Inflammatory macrophage treated with lipopolysaccharide for 4 hours (primary cell): ENCODE results near the gene LARP6.
"Not testable (repeated sequence)": the region's sequence is repeated elsewhere in the genome, so short reads cannot be mapped to it uniquely, and the experiment has no call there.

Experiments used
- DNase-seq: peaks from one replicate; pipeline ENCODE4 v3.0.0-alpha.2; 2020

Gene LARP6

DNA sequence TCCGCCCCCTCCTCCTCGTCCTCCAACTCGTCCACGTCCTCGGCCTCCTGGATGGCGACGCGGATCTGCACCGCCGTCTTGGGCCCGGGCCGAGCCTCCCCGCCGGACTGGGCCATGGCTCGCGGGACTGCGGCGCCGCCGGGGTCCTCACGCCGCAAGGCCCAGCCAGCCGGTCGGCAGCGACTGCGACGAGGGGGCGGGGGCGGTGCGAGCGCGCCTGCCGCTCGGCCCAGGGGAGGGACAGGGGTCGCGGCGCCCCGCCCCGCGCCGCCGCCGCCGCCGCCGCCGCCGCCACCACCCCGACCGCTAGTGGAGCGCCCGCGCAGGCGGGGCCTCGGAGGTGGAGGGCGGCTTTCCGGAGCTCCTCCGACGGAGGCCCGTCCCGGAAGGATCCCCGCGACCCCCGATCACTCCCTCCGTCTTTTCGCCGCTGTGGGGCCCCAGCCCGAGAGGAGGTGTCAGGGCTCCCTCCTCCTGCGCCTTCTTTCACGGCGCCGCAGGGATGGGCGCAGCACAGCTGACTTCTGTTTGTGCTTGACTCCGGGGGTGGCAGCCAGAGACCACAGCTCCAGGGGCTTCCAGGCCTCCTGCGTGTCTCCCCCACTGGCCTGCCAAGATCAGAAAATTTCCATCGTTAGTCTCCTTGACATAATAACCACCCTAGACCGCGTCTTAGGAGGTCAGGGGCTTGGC is at the start of gene LARP6:
TSS of gene LARP6 (minus strand) at position 185 of the 693 bp plus-strand sequence. CDS start at position 116, 69 bp downstream.
- DNase-seq = no peak

DNA sequence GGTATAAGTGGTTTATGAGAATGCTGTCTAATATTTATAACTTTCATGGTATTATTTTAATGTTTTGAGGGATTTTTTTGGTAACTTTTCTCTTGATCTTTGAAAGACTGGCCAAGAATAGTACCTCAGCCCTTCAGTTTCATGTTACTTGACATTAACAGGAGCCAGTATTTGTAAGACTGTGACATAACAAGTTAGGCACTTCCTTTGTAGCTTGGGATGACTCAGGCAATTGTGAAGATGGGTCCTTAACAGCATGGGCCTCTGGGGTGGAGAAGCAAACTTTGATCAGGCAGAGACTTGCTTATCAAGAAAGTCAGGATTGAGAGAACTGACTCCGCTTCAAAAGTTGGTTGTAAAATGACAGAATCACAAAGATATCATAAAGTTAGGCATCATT is 48.1 kb upstream of the LARP6 start:
- peak; percentile 4 for DNase-seq

DNA sequence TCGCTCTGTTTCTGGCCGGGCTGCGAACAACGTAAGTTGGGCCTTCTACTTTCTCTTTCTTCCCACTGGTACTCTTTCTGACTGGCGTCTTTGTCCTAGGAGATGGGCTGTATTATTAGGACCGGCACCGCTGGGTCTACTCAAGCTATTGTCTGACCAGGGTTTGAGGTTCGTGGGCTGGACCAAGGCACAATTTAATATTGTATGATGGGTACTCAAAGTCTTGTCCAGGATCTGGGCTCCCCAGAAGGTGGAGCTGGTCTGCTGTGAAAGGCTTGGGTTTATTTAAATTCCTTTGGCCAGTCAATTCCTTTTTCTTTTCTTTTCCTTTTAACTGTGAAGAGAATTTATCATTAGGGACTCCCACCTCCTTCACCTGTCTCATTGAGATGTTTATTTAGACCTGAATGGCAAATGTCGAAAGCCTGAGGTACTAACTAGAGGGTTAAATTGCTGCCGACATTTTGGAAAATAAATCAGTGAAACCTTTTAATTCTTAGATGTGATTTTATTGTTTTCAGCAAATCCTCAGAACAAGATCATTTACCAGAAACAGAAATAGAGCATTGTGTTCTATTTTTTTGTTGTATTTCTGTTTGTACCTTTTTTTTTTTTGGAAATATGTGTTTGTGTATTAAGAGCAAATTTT is 39.1 kb upstream of the LARP6 start:
- peak; percentile 22 for DNase-seq

DNA sequence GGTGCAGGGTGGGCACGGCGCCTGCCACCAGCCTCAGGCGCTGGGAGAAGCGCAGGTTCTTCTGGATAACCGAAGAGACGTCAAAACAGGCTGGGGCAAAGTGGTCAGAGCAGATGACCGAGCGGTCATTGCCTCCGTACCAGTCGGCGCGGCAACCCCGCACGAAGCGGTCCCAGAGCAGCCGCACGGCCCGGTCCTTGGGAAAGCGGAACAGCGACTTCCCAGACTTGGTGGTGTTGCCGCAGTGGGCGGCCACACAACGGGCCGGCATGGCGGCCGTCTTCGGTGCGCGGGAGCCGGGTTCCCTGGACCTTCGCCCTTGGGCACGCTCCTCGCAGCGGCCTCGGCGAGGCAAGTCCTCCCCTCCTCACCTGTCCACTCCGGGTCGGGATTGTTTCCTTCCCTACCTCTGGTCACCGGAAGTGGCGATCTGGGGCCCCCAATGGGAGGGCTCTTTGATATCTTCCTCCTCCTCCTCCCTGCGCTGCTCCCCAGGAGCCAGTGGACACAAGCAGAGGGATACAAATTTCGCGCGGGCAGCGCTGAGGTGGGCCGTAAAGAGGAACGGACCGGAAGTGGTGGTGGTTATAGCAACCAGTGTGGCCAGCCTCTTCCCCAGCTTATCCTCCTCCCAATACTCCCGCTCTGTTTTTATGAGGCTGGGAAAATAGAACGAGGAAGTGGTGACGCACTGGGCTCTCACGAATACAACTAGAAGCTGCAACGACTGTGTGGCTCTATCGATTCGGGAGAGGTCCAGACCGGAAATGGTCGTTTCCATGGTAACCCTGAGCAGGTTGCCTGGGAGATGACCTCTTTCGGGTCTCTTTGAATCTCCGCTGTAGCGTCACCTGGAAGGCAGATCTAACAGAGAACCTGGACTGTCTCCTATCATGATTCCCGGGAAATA is 38.3 kb upstream of the LARP6 start, which contains the start of the genes LRRC49 and THAP10:
TSS of gene LRRC49 (plus strand) at position 825 of the 910 bp plus-strand sequence. CDS start at position 894, 69 bp downstream.
TSS of gene THAP10 (minus strand) at position 432 of the 910 bp plus-strand sequence. CDS start at position 271, 161 bp downstream.
- DNase-seq = peak; percentile 76

DNA sequence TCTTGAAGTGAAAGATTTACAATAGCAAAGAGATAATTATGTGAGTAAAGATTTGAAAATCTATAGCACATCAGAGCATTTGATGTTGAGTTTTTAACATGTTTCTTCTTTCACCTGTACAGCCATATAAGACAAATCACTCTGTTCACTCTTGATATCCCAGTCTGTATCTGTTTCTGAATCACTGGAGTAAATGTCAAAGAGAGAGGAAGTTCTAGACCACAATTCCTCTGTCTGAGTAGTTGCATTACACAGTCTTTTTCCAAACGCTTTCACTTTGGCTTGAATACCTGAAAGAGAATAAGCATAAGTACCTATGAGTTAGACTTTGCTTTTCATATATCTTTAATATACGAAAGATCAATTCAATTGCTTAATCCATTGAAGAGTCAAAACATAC is 28.4 kb upstream of the LARP6 start:
- peak; percentile 40 for DNase-seq

DNA sequence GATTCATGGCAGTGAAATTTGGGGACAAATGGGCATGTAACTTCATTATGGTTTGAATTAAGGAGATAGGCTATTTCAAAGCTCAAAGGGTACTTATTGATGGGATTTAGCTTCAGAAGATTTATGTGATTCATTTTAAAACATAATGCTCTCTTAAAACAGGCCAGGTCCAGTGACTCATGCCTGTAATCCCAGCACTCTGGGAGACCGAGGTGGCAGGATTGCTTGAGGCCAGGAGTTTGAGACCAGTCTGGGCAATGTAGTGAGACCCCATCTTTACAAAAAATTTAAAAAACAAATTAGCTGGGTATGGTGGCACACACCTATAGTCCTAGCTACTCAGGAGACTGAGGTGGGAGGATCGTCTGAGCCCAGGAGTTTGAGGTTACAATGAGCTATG is 26.8 kb upstream of the LARP6 start:
- no peak for DNase-seq

DNA sequence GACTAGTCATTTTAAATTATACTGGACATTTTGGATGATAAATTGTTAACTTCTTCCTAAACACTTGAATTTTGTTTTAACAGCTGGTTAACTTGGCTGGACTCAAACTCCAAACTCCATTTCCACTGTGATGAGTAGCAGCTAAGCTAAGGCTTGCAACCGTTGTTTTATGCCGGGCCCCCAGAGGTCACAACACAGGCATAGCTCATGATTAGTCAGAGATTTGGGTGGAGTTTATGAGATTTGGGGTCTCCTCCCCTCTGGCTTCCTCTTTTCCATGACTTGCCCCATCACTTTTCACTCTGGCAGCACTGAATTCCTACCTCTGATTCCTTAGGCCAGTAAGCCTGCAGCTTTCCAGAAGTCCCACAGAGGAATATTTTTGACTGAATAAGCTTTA is 25.4 kb upstream of the LARP6 start:
- no peak for DNase-seq

DNA sequence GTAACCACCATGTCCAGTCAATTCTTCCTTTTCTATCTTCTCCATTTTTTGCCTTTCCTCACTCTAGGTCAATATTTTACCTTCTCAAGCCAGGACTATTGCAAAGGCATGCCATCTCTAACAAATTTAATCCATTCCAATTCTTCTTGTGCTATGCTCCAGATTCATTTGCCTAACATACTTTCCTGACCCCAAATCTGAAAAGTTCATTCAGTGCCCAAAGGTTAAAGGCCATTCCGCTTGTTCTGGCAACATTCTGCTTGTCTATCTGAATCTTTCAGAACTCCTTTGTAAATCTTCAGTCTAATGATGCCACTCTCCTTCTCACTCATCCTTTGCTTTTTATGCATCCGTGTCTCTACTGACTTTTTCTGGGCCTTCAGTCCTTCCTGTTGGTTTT is 22.7 kb upstream of the LARP6 start:
- no peak for DNase-seq

DNA sequence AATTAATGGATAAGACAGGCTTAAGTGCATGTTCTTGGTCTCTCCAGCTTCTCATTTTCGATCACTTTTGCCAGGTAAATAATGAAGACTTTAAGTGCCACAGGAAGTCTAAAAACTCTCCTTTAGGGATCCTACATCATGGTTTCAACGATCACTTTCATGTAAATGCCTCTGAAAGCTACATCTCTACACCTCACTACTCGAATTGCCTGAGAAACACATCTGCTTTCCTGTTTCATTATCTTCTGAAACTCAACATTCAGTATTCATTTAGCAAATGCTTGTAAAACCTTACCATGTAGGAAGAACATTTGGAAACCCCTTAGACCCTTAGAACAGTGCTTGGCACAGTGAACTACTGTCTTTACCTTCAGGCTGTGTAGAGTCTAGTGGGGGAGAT is 22.1 kb upstream of the LARP6 start:
- DNase-seq = no peak

DNA sequence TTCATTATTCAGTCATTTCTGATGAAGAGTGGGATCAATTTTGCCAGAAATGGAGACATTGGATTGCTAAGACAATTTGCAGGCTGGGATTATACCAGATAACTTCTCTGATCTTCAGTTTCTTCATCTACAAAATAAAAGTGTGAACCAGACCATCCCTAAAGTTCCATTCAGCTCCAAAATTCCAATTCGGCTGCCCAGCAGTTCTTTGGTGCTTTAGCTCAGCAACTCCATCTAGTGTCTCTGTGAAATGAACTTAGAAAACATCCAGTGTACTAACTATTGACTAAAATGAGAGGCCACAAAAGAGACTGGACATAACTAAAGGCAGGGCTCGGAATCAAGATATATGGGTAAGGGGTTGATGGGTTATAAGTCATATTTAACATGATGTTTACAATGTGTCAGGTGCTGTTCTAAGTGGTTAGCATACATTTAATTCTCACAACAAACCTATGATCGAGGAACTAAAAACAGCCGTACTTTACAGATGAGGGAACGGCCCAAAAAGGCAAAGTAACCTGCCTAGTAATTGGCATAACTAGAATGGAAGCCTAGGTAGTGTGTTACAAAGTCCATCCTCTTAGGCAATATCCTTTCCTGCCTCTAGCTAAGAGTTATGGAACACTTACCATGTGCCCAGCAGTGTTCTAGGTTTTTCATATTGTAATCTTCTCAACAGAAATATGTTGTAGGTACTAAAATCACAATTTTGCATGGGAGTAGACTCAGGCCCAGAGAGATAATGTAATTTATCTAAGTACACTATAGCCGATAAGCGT is 21.2 kb upstream of the LARP6 start:
- no peak for DNase-seq

DNA sequence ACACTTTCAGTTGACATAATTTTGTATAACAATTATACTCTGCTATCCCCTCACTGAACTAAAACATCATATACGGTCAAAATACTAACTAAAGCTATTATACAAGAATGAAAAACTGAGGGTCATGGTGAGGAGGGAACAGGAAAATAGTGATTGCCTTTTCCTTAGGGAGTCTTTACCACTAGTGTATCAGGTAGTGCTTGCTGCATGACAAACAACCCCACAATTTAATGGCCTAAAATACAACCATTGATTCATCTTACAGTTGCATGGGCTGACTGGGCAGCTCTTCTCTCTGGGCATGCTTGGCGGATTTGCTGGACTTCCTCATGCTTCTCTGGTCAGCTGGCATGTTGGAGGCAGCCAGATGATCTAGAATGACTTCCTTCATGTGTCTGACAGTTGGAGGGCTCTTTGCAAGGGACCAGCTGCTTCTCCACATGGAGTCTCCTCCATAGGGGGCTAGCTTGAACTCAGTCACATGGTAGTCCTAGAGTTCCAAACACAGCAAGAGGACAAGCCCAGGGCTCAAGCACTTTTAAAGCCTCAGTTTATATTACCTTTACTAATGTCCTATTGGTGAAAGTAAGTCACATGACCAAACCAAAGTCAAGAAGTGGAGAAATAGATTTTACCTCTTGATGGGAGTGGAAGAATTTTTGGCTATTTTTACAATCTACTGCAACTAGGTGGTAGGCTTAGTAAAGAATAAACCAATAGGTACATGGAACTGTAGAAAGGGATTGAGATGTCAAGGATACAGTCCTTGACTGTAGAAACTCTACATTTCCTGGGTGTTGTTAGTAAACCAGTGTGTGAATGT is 19.5 kb upstream of the LARP6 start:
- no peak for DNase-seq

DNA sequence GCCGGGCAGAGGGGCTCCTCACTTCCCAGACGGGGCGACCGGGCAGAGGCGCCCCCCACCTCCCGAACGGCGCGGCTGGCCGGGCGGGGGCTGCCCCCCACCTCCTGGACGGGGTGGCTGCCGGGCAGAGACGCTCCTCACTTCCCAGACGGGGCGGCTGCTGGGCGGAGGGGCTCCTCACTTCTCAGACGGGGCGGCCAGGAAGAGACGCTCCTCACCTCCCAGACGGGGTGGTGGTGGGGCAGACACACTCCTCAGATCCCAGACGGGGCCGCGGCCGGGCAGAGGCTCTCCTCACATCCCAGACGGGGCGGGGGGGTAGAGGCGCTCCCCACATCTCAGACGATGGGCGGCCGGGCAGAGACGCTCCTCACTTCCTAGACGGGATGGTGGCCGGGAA is 17.5 kb upstream of the LARP6 start:
- not testable (repeated sequence) for DNase-seq

DNA sequence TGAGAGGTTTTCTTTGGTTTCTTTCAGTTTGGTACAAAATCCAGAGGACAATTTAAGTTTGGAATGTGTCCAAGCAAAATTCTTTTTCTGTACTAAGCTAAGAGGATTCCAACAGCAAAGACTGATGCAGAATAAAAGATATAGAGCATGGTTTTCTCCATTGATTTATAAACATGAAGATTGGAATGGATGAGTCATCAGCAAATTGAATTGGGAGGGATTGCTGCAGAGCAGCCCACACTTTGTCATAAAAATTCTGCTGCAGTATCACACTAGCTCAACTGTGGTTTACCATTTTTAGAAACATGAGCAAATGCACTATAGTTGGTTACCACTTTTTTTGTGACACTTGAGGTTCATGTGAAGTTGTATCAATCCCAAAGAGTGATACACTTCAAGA is 16.1 kb upstream of the LARP6 start:
- DNase-seq = no peak

DNA sequence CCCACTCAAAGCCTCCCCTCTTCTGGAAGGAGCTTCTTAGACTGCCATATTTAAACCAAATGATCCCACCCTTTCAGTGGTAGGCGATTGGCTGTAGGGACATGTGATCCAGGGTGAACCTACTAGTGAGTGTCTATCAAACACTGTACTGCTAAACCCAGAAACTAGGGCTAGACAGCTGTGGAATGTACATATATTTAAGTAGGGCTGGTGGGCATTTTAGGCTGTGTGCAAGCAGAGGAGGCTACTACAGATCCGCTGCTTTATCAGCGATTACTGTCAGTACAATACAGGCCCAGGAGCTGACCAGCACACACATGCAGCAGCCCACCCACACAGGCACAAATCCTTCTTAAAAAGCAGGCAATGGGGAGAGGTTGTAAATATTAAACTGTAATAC is 15.4 kb upstream of the LARP6 start:
- DNase-seq = no peak

DNA sequence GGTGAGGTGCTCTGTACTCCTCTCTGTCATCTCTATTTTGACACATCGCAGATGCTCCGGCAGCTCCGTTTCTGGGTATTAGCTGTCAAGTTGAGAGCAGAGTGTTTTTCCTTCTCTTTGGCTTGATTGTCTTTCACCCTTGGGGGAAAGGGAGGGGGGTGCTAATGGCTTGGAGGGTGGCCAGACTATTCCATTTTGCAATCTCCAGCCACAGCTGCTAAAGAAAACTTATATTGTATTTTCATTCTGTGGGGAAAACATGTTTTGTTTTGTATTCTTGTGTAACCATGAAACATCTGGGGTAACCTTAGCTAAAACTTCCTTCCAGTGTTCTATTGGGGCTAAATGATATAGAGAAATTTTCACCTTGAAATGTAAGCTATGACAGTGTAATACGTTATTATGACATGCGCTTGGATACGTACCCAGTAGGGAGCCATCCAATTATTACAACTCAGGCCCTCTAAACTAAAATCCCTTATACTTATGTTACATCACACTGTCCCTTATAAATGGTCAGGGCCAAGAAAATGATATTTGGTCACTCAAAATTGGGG is 14.0 kb upstream of the LARP6 start:
- DNase-seq = no peak

DNA sequence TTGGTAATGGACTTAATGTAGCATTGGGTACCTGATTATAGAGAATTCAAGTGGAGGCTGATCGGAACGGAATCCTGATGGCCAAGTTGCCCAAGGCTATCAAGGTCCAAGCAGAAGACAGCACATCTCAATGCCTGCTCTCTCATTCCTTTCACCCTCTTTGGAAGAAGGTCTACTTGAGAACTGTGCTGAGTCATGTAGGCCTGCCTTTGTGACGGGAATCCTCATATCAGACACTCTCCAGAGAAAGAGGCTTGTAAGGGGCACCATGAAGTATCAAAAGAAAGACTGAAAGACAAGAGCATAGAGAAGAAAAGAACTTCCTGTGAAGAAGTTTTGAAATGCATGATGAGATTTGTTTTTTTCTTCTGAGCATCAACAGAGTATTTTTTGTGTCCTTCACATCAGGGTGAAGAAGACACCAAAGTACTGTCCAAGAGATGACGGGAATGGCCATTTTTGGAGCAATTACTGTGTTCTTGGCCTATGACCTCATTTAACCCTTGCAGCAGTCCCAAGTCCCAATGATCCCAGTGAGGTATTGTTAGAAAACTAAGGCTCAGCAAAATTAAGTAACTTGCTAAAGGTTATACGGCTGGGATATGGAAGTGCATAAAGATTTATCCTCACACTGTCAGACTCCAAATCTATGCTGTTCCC is 13.2 kb upstream of the LARP6 start:
- DNase-seq = no peak

DNA sequence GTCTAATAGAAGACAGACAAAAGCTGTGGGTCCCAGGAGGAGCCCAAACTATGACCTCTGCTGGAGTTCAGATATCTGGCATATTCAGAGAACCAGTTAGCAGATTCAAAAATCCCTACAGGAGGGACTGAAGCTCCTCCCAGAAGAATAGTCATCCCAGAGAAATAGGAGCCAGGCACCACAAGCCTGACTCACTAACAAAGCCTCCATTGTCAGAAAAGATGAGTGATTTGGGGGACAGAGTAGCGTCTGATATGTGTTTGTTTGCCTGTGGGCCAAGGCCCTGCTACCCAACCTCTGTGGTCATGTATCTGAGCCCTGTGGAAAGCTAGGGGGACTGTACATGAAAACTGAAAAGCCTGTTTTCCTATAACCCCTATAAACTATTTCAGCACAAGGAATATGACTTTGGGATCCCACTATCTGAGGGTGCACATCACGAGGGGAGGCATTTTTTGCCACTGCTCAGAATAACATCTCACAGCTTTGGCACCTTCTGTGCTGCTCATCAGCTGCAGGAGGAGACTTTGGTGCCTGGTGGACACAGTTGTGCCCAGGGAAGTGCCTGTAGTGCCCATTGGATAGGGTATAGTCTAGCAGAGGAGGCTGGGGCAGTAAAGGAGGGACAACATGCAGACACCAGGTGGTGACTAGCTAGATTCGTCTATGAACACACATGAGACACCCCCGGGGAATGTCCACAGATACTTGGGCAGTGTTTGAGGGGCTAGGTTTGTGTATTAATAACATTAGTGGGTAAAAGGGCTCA is 9.7 kb upstream of the LARP6 start:
- DNase-seq = no peak

DNA sequence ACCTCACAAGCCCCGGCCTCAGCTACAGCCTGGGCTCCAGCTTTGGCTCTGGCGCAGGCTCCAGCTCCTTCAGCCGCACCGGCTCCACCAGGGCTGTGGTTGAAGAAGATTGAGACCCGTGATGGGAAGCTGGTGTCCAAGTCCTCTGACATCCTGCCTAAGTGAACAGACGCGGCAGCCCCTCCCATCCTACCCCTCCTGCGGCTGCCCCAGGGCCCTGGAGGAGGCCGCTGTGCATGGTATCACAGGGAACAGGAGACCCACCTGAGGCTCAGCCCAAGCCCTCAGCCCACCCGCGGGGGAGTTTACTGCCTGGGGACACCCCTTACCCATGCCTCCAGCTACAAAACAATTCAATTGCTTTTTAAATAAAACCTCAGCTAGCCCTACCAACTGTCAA is 6.0 kb upstream of the LARP6 start:
- no peak for DNase-seq

DNA sequence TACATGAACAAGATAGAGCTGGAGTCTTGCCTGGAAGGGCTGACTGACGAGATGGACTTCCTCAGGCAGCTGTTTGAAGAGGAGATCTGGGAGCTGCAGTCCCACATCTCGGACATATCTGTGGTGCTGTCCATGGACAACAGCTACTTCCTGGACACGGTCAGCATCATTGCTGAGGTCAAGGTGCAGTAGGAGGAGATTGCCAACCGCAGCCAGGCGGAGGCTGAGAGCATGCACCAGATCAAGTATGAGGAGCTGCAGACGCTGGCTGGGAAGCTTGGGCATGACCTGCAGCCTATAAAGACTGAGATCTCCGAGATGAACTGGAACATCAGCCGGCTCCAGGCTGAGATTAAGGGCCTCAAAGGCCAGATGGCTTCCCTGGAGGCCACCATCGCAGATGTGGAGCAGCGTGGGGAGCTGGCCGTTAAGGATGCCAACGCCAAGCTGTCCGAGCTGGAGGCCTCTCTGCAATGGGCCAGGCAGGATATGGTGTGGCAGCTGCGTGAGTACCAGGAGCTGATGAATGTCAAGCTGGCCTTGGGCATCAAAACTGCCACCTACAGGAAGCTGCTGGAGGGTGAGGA is 5.5 kb upstream of the LARP6 start:
- DNase-seq = no peak
